Effector memory CD4-positive, alpha-beta T cell (primary cell): ENCODE data around the gene ELF1.
"Not testable (repeated sequence)": the region's sequence is repeated elsewhere in the genome, so short reads cannot be mapped to it uniquely, and the experiment has no call there.

Source experiments
- DNase-seq, 3 donors: peaks; one replicate each; pipeline ENCODE4 v3.0.0-alpha.2; 2020
- H3K27ac ChIP-seq: 2 replicates; pipeline ENCODE4 v1.7.0; 2013; ENCODE audit warnings: mild to moderate bottlenecking, low read length, moderate library complexity; ENCODE audit not compliant: insufficient read depth, poor library complexity, severe bottlenecking
- H3K27me3 ChIP-seq: replicated peaks from 2 replicates; pipeline ENCODE4 v1.7.0; 2013; ENCODE audit warnings: mild to moderate bottlenecking, low read length; ENCODE audit not compliant: insufficient read depth, control insufficient read depth, poor library complexity, severe bottlenecking
- H3K36me3 ChIP-seq: 2 replicates; pipeline ENCODE4 v1.7.0; 2013; ENCODE audit warnings: mild to moderate bottlenecking, low read length, moderate library complexity; ENCODE audit not compliant: control insufficient read depth, insufficient read depth
- H3K4me1 ChIP-seq: 2 replicates; pipeline ENCODE4 v1.7.0; 2013; ENCODE audit warnings: low read length, mild to moderate bottlenecking; ENCODE audit not compliant: control insufficient read depth, insufficient read depth, poor library complexity, severe bottlenecking
- H3K4me3 ChIP-seq: 2 replicates; pipeline ENCODE4 v1.7.0; 2013; ENCODE audit warnings: low read length, low read depth, mild to moderate bottlenecking; ENCODE audit not compliant: insufficient read depth, poor library complexity, severe bottlenecking
- H3K9me3 ChIP-seq: 2 replicates; pipeline ENCODE4 v1.7.0; 2013; ENCODE audit warnings: mild to moderate bottlenecking, low read length, moderate library complexity; ENCODE audit not compliant: control insufficient read depth

ELF1 gene

DNA sequence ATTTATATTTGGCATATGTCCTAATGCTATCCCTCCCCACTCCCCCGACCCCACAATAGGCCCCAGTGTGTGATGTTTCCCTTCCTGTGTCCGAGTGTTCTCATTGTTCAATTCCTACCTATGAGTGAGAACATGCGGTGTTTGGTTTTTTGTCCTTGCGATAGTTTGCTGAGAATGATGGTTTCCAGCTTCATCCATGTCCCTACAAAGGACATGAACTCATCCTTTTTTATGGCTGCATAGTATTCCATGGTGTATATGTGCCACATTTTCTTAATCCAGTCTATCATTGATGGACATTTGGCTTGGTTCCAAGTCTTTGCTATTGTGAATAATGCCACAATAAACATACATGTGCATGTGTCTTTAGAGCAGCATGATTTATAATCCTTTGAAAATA lies 23.3 kb upstream of the ELF1 start:
- H3K4me3 ChIP-seq, DNase-seq, H3K27me3 ChIP-seq, H3K4me1 ChIP-seq, H3K9me3 ChIP-seq, H3K36me3 ChIP-seq, H3K27ac ChIP-seq: not testable (repeated sequence)

DNA sequence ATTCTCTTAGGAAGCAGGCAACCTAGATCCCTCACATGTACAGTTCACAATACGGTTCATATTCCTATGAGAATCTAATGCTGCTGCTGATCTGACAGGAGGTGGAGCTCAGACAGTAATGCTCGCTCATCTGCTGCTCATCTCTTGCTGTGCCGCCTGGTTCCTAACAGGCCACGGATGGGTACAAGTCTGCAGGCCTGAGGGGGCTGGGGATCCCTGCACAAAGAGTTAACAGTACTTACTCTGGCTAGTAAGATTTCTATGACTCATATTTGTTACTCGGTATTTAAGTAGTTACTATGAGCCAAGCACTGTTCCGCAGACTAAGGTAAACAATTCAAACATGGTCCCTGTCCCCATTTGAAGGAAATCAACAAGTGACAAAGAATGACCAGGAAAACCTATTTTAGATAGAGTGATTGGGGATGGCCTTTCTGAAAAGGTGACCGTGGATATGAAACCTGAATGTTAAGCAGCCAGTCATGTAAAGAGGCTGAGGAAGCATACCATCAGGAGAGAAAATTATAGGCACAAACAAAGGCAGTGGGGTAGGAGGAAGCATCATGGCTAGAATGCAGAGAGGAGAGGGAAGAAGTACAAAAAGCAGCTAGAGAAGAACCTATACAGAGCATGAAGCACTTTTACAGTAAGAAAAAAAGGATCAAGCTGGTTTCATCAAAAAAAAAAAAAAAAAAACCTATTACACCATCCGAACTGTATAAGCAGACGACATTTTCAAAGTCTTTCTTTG lies 21.6 kb upstream of the ELF1 start:
- no peaks in the 10 kb centered on the region for H3K4me1 ChIP-seq
- no peak overlapping the region for H3K27ac ChIP-seq
- H3K9me3 ChIP-seq: no peaks in the 10 kb centered on the region
- H3K4me3 ChIP-seq: no peak overlapping the region
- H3K36me3 ChIP-seq: no peaks in the 10 kb centered on the region
- no peak for DNase-seq
- H3K27me3 ChIP-seq: no peaks in the 10 kb centered on the region

DNA sequence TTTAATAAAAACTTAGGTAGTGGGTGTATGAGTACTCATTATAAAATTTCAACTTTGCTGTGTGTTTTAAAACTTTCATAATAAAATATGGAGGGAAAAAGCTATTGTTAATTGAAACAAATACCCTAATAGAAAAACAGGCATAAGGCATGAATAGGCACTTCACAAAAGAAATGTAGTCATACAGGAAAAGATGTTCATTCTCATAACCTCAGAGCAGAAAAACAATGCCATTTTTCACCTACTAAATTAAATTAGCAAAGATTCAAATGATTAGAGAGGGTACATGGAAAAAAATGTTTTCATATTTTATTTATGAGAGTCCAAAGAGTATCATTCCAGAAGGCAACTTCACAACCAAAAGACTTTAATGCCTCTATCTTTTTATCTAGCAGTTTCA lies 20.6 kb upstream of the ELF1 start:
- Histone ChIP-seq H3K9me3 (no peaks in the 10 kb centered on the region), H3K36me3 (no peaks in the 10 kb centered on the region), H3K4me3 (no peak overlapping the region), H3K27ac (no peak overlapping the region), H3K27me3 (no peaks in the 10 kb centered on the region), H3K4me1 (no peaks in the 10 kb centered on the region)
- no peak for DNase-seq

DNA sequence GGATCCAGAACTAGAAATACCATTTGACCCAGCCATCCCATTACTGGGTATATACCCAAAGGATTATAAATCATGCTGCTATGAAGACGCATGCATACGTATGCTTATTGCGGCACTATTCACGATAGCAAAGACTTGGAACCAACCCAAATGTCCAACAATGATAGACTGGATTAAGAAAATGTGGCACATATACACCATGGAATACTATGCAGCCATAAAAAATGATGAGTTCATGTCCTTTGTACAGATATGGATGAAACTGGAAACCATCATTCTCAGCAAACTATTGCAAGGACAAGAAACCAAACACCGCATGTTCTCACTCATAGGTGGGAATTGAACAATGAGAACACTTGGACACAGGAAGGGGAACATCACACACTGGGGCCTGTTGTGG lies 17.4 kb upstream of the ELF1 start:
- not testable (repeated sequence) for H3K27me3 ChIP-seq, H3K9me3 ChIP-seq, H3K4me1 ChIP-seq, DNase-seq, H3K27ac ChIP-seq, H3K36me3 ChIP-seq, H3K4me3 ChIP-seq

DNA sequence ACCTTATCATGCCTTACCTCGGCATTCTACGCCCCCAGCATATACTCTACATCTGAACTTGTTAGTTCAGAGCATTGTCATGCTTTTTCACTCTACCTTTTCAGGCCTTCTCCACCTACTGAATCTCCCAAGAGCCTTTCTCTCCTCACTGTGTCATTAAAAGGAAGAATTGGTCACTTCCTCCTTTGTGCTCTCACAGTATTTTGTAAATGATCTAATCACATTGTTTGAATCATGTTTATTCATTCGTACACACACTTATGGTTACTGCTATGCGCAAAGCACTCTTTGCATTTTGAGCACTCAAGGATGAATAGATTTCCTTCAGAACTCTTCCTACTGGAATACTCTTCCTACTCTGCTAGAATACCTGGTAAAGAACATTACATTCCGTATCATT lies 15.8 kb upstream of the ELF1 start:
- H3K36me3 ChIP-seq: no peaks in the 10 kb centered on the region
- DNase-seq: no peak
- no peaks in the 10 kb centered on the region for H3K27me3 ChIP-seq
- no peak overlapping the region for H3K27ac ChIP-seq
- H3K9me3 ChIP-seq: no peaks in the 10 kb centered on the region
- H3K4me1 ChIP-seq: no peaks in the 10 kb centered on the region
- no peak overlapping the region for H3K4me3 ChIP-seq

DNA sequence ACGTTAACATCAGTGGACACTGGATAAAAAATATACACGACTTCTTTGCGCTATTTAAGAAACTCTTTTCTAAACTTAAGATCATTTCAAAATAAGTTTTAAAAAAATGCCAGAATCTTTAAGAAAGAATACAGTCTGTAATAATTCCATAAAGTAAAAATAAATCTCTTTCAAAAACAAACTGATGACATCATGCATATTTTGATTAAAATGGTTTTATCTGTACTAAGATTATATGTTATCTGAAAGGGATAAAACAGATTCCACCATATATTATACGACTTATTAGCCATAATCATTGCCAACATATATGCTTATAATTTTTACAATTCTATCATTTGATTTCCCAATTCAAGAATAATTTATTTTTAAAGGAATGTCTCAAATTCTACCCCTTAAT lies 15.3 kb upstream of the ELF1 start:
- H3K27ac ChIP-seq: no peak overlapping the region

DNA sequence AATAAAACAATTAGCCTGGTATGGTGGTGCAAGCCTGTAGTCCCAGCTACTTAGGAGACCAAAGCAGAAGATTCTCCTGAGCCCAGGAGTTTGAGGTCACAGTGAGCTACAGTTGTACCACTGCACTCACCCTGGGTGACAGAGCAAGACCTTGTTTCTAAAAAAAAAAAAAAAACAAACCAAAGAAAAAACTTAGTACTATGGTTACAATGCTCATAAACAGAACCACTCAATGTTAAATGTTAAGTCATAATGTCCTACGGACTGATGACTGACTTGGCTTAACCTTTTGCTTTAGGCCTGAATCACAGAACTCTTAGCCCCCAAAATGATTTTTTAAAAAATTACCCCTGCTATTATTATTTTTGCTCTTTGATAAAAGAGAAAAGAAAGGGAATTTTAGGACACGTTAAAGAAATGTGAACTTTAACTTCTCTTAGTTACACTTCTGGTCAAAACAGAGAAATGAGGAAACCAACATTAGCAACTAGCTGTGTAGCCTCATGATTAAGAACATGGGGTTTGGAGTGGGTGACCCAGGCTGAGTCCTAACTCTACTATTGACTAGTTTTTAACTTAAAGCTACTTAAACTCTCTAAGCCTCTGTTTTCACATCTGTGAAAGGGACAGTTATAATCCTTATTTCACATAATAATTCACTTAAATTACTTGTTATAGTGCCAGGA lies 13.7 kb upstream of the ELF1 start:
- no peak overlapping the region for H3K4me3 ChIP-seq
- no peaks in the 10 kb centered on the region for H3K27me3 ChIP-seq
- H3K36me3 ChIP-seq: no peaks in the 10 kb centered on the region
- H3K4me1 ChIP-seq: no peaks in the 10 kb centered on the region
- no peak for DNase-seq
- H3K9me3 ChIP-seq: no peaks in the 10 kb centered on the region
- H3K27ac ChIP-seq: no peak overlapping the region

More for the DNA sequence above, 15.3 kb upstream of the ELF1 start:
- Histone ChIP-seq H3K27me3 (no peaks in the 10 kb centered on the region), H3K9me3 (no peaks in the 10 kb centered on the region), H3K4me1 (no peaks in the 10 kb centered on the region), H3K36me3 (no peaks in the 10 kb centered on the region), H3K4me3 (no peak overlapping the region)
- no peak for DNase-seq

DNA sequence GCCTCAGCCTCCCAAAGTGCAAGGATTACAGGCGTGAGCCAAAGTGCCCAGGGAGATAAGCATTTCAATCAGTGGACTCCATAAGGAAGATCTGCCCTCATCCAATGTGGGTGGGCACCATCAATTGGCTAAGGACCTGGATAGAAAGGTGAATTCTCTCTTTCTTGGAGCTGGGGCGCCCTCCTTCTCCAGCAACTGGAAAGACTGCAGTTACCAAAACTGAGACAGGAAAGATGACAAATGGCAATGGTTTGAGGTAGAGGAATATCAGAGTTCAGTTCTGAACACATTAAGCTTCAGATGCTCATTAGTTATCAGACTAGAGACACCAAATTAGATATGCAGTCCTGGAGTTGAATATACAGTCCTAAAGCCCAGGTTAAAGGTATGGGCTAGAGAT lies 10.5 kb upstream of the ELF1 start:
- Histone ChIP-seq H3K27ac (no peak overlapping the region), H3K27me3 (no peaks in the 10 kb centered on the region)

DNA sequence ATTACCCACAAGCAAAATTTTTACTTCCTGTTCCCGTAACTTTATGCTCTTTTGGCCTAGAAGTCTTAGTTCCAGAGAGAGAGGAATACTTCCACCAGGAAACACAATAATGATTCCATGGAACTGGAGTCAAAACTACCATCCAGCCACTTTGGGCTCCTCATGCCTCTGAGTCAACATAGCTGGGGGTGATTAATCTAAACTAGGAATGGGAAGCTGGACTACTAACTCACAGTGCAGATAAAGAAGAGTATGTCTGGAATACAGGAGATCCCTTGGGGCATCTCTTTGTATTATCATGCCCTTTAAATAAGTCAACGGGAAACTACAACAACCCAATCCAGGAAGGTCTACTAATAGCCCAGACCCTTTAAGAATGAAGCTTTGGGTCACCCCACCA lies 8.9 kb upstream of the ELF1 start:
- Histone ChIP-seq H3K27me3 (no peaks in the 10 kb centered on the region), H3K4me3 (no peak overlapping the region), H3K36me3 (no peaks in the 10 kb centered on the region), H3K4me1 (no peaks in the 10 kb centered on the region), H3K9me3 (no peaks in the 10 kb centered on the region), H3K27ac (no peak overlapping the region)
- no peak for DNase-seq

More for the DNA sequence above, 10.5 kb upstream of the ELF1 start:
- Histone ChIP-seq H3K9me3 (no peaks in the 10 kb centered on the region), H3K4me1 (no peaks in the 10 kb centered on the region), H3K4me3 (no peak overlapping the region), H3K36me3 (no peaks in the 10 kb centered on the region)
- no peak for DNase-seq

DNA sequence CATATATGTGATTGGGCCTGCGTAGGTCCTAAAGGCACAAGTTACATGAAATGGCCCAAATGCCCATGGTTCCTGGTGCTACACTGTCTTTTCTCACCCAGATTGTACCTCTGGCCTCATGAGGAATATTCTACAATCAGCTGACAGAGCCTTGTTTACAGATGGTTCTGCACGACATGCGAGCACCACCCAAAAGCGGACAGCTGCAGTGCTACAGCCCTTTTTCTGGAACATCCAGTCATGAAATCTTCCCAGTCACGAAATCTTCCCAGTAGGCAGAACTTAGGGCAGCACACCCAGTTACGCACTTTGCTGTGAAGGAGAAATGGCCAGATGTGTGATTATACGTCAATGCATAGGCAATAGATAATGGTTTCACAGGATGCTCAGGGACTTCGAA lies 7.7 kb upstream of the ELF1 start:
- Histone ChIP-seq H3K9me3 (no peaks in the 10 kb centered on the region), H3K4me1 (no peaks in the 10 kb centered on the region), H3K36me3 (no peaks in the 10 kb centered on the region), H3K27ac (no peak overlapping the region), H3K27me3 (no peaks in the 10 kb centered on the region), H3K4me3 (no peak overlapping the region)
- no peak for DNase-seq
